ENCODE measurements around the gene ARHGEF33.
A peak's percentile ranks its signal among the peaks of the same experiment; 100 is the strongest.

The ARHGEF33 gene

DNA sequence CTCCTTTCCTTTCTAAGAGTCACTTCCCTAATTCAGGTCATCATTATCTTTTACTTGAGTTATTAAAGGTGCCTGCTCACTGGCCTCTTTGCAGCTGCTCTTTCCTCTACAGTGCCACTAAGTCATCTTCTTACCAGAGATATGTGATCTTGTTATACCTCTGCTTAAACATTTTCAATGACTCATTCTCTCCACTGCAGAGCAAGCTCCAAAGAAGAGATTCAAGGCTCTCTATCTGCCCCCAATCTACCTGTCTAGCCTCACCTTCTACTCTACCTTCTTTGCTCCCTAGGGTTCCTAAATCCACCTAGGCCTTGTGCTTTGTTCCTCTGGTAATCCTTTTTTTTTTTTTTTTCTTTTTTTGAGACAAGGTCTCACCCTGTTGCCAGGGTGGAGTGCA is 3.1 kb downstream of the ARHGEF33 start:
- Mint-ChIP-seq H3K4me3 (no peak overlapping the region), H3K9me3 (no peaks in the 10 kb centered on the region), H3K27ac (peak overlapping the region in 1 of 2 donors; percentile 16), H3K4me1 (peaks cover 8% of the 10 kb centered on the region), H3K27me3 (peaks cover 6% of the 10 kb centered on the region)
- DNase-seq = no peak
- ATAC-seq = no peak

DNA sequence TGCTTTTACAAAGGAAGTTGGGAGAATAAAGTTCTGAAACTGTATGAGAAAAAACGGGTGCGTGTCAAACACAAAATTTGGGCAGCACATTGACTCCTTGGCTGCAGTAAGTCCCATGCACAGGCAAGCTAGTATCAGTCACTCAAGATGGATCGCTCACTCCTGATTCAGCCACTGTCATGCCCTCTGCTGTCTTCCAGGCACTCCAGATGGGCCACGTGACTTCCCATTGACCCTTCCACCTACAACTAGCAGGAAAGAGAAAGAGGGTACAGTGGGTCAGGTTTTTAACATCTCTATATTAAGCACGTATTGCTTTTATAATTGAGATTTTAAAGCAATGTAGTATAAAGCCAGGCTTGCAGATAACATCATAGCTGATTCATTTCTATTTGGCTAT is 8.6 kb downstream of the ARHGEF33 start:
- Mint-ChIP-seq H3K4me3 (no peak overlapping the region), H3K9me3 (no peaks in the 10 kb centered on the region), H3K27me3 (peaks cover 10% of the 10 kb centered on the region), H3K27ac (peak overlapping the region in 1 of 2 donors; percentile 48), H3K4me1 (no peaks in the 10 kb centered on the region)
- DNase-seq (no peak), ATAC-seq (no peak)

DNA sequence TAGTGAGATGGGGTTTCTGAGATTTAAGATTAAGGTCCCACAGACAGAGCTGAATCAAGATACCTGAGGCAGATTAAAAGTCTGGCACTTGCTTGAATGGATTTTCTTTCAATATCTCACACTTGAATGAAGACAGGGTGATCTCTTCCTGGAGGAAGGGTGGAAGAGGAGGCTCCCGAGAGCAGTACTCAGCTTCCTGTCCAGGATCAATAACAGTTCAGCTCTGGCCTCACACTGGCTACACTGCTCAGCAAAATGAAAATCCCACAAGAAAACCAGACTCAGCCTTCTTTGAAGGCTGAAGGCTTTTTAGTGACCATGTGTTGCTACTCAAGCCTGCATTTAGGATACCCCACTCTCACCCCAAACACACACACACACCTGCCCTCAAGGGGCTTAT is 11.1 kb downstream of the ARHGEF33 start:
- Mint-ChIP-seq H3K9me3 (no peaks in the 10 kb centered on the region), H3K4me1 (no peaks in the 10 kb centered on the region), H3K4me3 (no peak overlapping the region), H3K27me3 (peaks cover 10% of the 10 kb centered on the region), H3K27ac (no peak overlapping the region)
- no peak for DNase-seq
- ATAC-seq = no peak

GRCh38 chr2:38905251-38905650 is 15.6 kb downstream of the ARHGEF33 start:
- H3K27me3 Mint-ChIP-seq = no peaks in the 10 kb centered on the region
- H3K27ac Mint-ChIP-seq = no peak overlapping the region
- H3K9me3 Mint-ChIP-seq = no peaks in the 10 kb centered on the region
- DNase-seq (no peak), ATAC-seq (no peak)
- peaks cover 17% of the 10 kb centered on the region for H3K4me1 Mint-ChIP-seq
- H3K4me3 Mint-ChIP-seq = no peak overlapping the region

- no peak for DNase-seq
- H3K4me1 Mint-ChIP-seq = peaks cover 17% of the 10 kb centered on the region
- H3K9me3 Mint-ChIP-seq = no peaks in the 10 kb centered on the region
- no peaks in the 10 kb centered on the region for H3K27me3 Mint-ChIP-seq
- H3K27ac Mint-ChIP-seq = peak overlapping the region in 1 of 2 donors; percentile 35
- ATAC-seq = no peak
- H3K4me3 Mint-ChIP-seq = no peak overlapping the region
These were observed 17.6 kb downstream of the ARHGEF33 start for GRCh38 chr2:38907242-38907641.

DNA sequence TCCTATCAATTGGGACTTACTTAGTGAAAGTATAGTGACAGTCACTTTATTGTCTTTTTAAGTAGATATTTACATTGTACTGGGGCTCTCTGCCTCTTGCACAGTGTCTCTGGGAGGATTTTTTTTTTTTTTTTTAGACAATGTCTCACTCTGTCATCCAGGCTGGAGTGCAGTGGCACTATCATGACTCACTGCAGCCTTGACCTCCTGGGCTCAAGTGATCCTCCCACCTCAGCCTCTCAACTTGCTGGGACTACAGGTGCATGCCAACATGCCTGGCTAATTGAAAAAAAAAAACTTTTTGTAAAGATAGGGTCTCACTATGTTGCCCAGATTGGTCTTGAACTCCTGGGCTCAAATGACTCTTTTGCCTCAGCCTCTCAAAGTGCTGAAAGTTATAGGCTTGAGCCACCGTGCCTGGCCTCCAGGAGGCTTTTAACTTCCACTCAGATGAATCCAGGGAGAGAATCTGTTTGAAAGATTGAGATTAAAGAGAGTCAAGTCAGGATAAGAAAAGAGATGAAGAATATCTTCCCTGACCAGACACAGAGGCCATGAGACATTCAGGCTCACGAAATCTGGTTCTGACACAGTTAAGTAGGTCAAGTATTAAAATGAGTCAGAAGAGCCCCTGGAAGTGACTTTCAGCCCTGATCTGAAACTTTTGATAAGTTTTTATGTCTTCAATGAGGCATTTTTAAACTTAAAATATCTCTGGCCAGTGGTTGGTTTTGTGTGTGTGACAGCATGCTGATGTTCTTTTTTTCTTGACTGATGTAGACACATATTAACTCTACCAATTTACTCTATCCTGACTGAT is 18.3 kb downstream of the ARHGEF33 start:
- H3K27me3 Mint-ChIP-seq = no peaks in the 10 kb centered on the region
- ATAC-seq (peak; percentile 90), DNase-seq (peak; percentile 6 to 27)
- peaks cover 17% of the 10 kb centered on the region for H3K4me1 Mint-ChIP-seq
- H3K4me3 Mint-ChIP-seq = no peak overlapping the region
- no peaks in the 10 kb centered on the region for H3K9me3 Mint-ChIP-seq
- H3K27ac Mint-ChIP-seq = peak overlapping the region in 1 of 2 donors; percentile 83

- Mint-ChIP-seq H3K4me1 (peaks cover 17% of the 10 kb centered on the region), H3K4me3 (no peak overlapping the region), H3K9me3 (no peaks in the 10 kb centered on the region), H3K27me3 (no peaks in the 10 kb centered on the region), H3K27ac (no peak overlapping the region)
- no peak for DNase-seq
- no peak for ATAC-seq
These were observed 20.2 kb downstream of the ARHGEF33 start for GRCh38 chr2:38909872-38910271.

- H3K27ac Mint-ChIP-seq = no peak overlapping the region
- no peak for ATAC-seq
- no peak for DNase-seq
- no peak overlapping the region for H3K4me3 Mint-ChIP-seq
- peaks cover 17% of the 10 kb centered on the region for H3K4me1 Mint-ChIP-seq
- H3K27me3 Mint-ChIP-seq = no peaks in the 10 kb centered on the region
- H3K9me3 Mint-ChIP-seq = no peaks in the 10 kb centered on the region
These were observed 21.5 kb downstream of the ARHGEF33 start for GRCh38 chr2:38911191-38911590.

GRCh38 chr2:38912619-38913018 is 22.9 kb downstream of the ARHGEF33 start:
- Mint-ChIP-seq H3K4me1 (peaks cover 14% of the 10 kb centered on the region), H3K27me3 (no peaks in the 10 kb centered on the region), H3K9me3 (no peaks in the 10 kb centered on the region), H3K27ac (no peak overlapping the region), H3K4me3 (no peak overlapping the region)
- ATAC-seq (no peak), DNase-seq (no peak)

- no peak for ATAC-seq
These were observed 32.7 kb downstream of the ARHGEF33 start for GRCh38 chr2:38922389-38922788.

GRCh38 chr2:38922902-38923301 is 33.2 kb downstream of the ARHGEF33 start:
- Mint-ChIP-seq H3K9me3 (no peaks in the 10 kb centered on the region), H3K27me3 (no peaks in the 10 kb centered on the region), H3K27ac (no peak overlapping the region), H3K4me3 (no peak overlapping the region), H3K4me1 (no peaks in the 10 kb centered on the region)
- DNase-seq (no peak), ATAC-seq (no peak)

More at GRCh38 chr2:38922389-38922788, 32.7 kb downstream of the ARHGEF33 start:
- Mint-ChIP-seq H3K4me3 (no peak overlapping the region), H3K9me3 (no peaks in the 10 kb centered on the region), H3K27me3 (no peaks in the 10 kb centered on the region), H3K27ac (no peak overlapping the region), H3K4me1 (no peaks in the 10 kb centered on the region)
- no peak for DNase-seq

DNA sequence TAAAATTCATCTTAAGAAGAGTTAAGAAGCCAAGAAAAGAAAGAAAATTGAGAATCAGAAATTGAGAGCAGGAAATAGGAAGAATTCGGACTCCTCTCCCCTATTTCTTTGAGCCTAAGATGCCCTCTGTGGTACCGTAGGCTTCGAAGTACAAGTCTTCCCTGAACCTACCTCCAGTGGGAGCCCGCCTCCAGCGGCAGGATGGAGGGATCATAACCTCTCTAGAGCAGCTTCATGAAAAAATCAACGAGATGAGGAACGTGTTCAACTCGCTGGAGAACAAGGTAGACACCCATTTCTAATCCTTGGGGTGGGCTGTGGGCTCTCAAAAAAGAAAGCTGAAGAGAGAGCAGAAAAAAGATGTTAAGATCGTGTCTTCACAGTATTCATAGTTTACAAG is 36.3 kb downstream of the ARHGEF33 start:
- no peaks in the 10 kb centered on the region for H3K4me1 Mint-ChIP-seq
- no peak overlapping the region for H3K4me3 Mint-ChIP-seq
- no peak for DNase-seq
- no peaks in the 10 kb centered on the region for H3K9me3 Mint-ChIP-seq
- ATAC-seq = no peak
- H3K27me3 Mint-ChIP-seq = no peaks in the 10 kb centered on the region
- H3K27ac Mint-ChIP-seq = no peak overlapping the region

DNA sequence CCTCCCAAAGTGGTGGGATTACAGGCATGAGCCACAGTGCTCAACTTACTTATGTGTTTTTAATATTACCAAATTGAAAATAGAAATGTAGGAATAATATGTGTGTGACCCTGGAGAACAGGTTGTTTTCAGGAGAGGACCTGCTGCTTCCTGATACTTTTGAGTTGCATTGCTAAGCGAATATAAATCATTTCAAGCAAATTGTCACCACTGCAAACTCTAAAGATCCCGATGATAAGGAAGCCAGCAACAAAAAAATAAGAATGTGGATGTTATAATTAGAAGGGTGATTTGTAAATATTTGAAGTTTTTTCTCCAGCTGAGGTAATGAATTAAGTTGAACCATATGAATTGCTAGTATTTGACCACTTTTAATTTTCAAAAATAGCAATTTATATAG is 40.9 kb downstream of the ARHGEF33 start:
- H3K27me3 Mint-ChIP-seq = no peaks in the 10 kb centered on the region
- H3K27ac Mint-ChIP-seq = no peak overlapping the region
- no peak overlapping the region for H3K4me3 Mint-ChIP-seq
- ATAC-seq (no peak), DNase-seq (no peak)
- no peaks in the 10 kb centered on the region for H3K4me1 Mint-ChIP-seq
- no peaks in the 10 kb centered on the region for H3K9me3 Mint-ChIP-seq

- DNase-seq (no peak), ATAC-seq (no peak)
- Mint-ChIP-seq H3K4me3 (no peak overlapping the region), H3K4me1 (no peaks in the 10 kb centered on the region), H3K27me3 (no peaks in the 10 kb centered on the region), H3K9me3 (no peaks in the 10 kb centered on the region), H3K27ac (no peak overlapping the region)
These were observed 42.9 kb downstream of the ARHGEF33 start for GRCh38 chr2:38932586-38932985.

DNA sequence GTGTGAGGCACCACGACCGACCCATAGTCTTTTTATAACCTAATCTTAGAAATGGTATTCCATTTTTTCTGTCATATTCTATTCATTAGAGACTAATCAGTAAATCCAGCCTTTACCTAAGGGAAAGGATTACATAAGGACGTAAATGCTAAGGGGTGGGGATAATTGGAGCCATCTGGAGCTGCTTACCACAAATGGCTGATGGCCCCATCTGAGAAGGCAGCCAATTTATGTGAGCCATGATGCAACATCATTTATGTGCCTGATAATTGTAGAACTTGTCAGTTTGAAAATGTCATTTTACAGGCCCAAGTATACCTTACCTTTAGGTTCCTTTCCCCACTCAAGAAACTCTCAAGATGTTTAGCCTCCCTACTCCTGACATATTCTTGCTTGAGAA is 44.0 kb downstream of the ARHGEF33 start:
- Mint-ChIP-seq H3K27ac (no peak overlapping the region), H3K27me3 (no peaks in the 10 kb centered on the region), H3K4me1 (no peaks in the 10 kb centered on the region), H3K4me3 (no peak overlapping the region), H3K9me3 (no peaks in the 10 kb centered on the region)
- DNase-seq (no peak), ATAC-seq (no peak)

- DNase-seq (no peak), ATAC-seq (no peak)
- no peaks in the 10 kb centered on the region for H3K27me3 Mint-ChIP-seq
- H3K4me3 Mint-ChIP-seq = no peak overlapping the region
- no peak overlapping the region for H3K27ac Mint-ChIP-seq
- H3K4me1 Mint-ChIP-seq = no peaks in the 10 kb centered on the region
- H3K9me3 Mint-ChIP-seq = no peaks in the 10 kb centered on the region
These were observed 45.1 kb downstream of the ARHGEF33 start for GRCh38 chr2:38934742-38935141.
